Activated CD8-positive, alpha-beta memory T cell treated with anti-CD3 and anti-CD28 coated beads for 36 hours (primary cell): Measurements from ENCODE around the gene NUPR1. TPM values are rescaled to one million over a fixed set of nuclear protein-coding genes. Genes with fewer than 3 reads are reported as not detected.
"Not testable (repeated sequence)": the region's sequence is repeated elsewhere in the genome, so short reads cannot be mapped to it uniquely, and the experiment has no call there.

Experiments
- CTCF ChIA-PET: fragments of 350-600 bp; sonication (Branson Sonifier 250); formaldehyde crosslinking; loops from one replicate; lab custom pipeline; 2021; ENCODE audit warnings: antibody characterized with exemption; lab: Charles Lee
- POLR2A ChIA-PET: fragments of 350-600 bp; sonication (Branson Sonifier 250); formaldehyde crosslinking; loops from one replicate; lab custom pipeline; 2021; ENCODE audit warnings: antibody characterized with exemption; lab: Charles Lee
- total RNA-seq, 2 experiments: library from RNA; stranded (reverse); gene quantifications; one replicate each; pipeline ENCODE4 v1.2.3, GENCODE V29; 2021

NUPR1 gene
- total RNA-seq, 2 experiments from 2014 or later = not detected

- CTCF ChIA-PET = interaction anchor here (0.6 to 1.3 kb wide), 3 partner anchors 12 to 371 kb away, joined by 3 read pairs; no protein-coding TSS in a partner anchor
- POLR2A ChIA-PET = interaction anchor here (0.6 to 0.7 kb wide), 4 partner anchors 8 to 101 kb away, joined by 3 to 6 read pairs (median 4); no protein-coding TSS in a partner anchor
Measured at GRCh38 chr16:28491230-28491969, 47.4 kb downstream of the NUPR1 start.

- CTCF ChIA-PET = interaction anchor here (0.6 to 1.0 kb wide), 2 partner anchors 8 to 431 kb away, joined by 3 to 4 read pairs; partner anchors contain the start of gene APOBR
- POLR2A ChIA-PET = no interaction called here
Measured at GRCh38 chr16:28486266-28486665, 52.5 kb downstream of the NUPR1 start.

- POLR2A ChIA-PET = interaction anchor here (0.5 to 0.7 kb wide), 2 partner anchors 9 to 133 kb away, joined by 4 to 5 read pairs; partner anchors contain the start of gene CLN3
- CTCF ChIA-PET = not testable (repeated sequence)
Measured at GRCh38 chr16:28483361-28483760, 55.4 kb downstream of the NUPR1 start.

Other genes with a start within 250 kb of the NUPR1 start
- gene SBK1, start 246.4 kb downstream of the NUPR1 start, total RNA-seq = 1 to 10 TPM; 2.6 to 2.7 TPM
- gene NPIPB6, start 175.5 kb downstream of the NUPR1 start, total RNA-seq = 1 to 10 TPM; 1.1 to 2.1 TPM
- 10 to 100 TPM; 36.6 to 55.3 TPM for gene EIF3CL, start 135.1 kb downstream of the NUPR1 start, total RNA-seq
- under 1 TPM in 1 of 2 experiments, not detected in 1; 0.25 TPM for gene NPIPB7, start 66.6 kb downstream of the NUPR1 start, total RNA-seq
- 10 to 100 TPM; 35.9 to 39.7 TPM for gene CLN3, start 46.9 kb downstream of the NUPR1 start, total RNA-seq
- 1 to 10 TPM; 8.2 to 8.4 TPM for gene APOBR, start 44.3 kb downstream of the NUPR1 start, total RNA-seq
- gene IL27, start 32.1 kb downstream of the NUPR1 start, total RNA-seq = not detected
- 10 to 100 TPM; 29.6 to 33.0 TPM for gene SGF29, start 14.9 kb upstream of the NUPR1 start, total RNA-seq
- under 1 TPM; 0.23 to 0.36 TPM for gene SULT1A2, start 58.1 kb upstream of the NUPR1 start, total RNA-seq
- 10 to 100 TPM in 1 of 2 experiments, 1 to 10 TPM in 1; 8.7 to 10.0 TPM for gene SULT1A1, start 71.1 kb upstream of the NUPR1 start, total RNA-seq
- 1 to 10 TPM in 1 of 2 experiments, under 1 TPM in 1; 0.90 to 1.1 TPM for gene NPIPB8, start 99.1 kb upstream of the NUPR1 start, total RNA-seq
- gene EIF3C, start 172.5 kb upstream of the NUPR1 start, total RNA-seq = 100 to 1,000 TPM; 793 to 795 TPM
- 1 to 10 TPM in 1 of 2 experiments, under 1 TPM in 1; 0.67 to 2.3 TPM for gene NPIPB9, start 212.8 kb upstream of the NUPR1 start, total RNA-seq